Measurements from ENCODE around the gene USP44. TPM values are rescaled to one million over a fixed set of nuclear protein-coding genes. Genes with fewer than 3 reads are reported as not detected.

USP44 gene
- total and polyA plus RNA-seq, 12 donors: 0.69 to 3.0 (median 1.3) TPM

DNA sequence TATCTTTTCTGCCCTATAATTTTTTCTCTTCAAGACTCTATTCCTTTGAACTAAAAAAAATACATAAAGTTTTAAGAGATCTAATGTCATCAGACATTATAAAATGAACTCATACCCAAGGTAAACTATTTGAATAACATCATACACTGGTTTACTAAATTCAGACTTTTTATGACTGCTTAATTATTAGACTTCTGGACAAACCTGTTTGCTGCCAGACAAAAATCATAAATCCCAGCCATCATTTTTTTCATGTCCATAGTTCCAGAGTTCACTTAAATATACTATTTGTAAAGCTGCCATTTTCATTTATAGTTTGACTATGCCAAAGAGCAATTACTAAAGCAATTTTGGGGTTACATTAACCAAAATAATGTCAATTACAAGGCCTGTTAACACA lies 34.0 kb downstream of the USP44 start:
- no peaks in the 10 kb centered on the region for H3K9me3 ChIP-seq (replicated peaks in 1 of 3)
- DNase-seq: no peak
- H3K27ac ChIP-seq: no peak overlapping the region
- intact Hi-C loops (cut with DNase I): no loop called here
- no peaks in the 10 kb centered on the region for H3K27me3 ChIP-seq
- peaks cover 0 to 20% of the 10 kb centered on the region in 2 donors for H3K36me3 ChIP-seq (replicated peaks in 1 of 2)
- TF ChIP-seq POLR2A (IDR thresholded peaks at IDR 0.05): no peak
- H3K4me1 ChIP-seq (replicated peaks in 1 of 2): peaks cover 0 to 6% of the 10 kb centered on the region in 2 donors
- H3K4me3 ChIP-seq: no peak overlapping the region

- peaks cover 0 to 6% of the 10 kb centered on the region in 2 donors for H3K4me1 ChIP-seq (replicated peaks in 1 of 2)
- no peak for DNase-seq
- H3K27ac ChIP-seq: peak overlapping the region in 1 of 5 donors; percentile 36
- no peaks in the 10 kb centered on the region for H3K9me3 ChIP-seq (replicated peaks in 1 of 3)
- intact Hi-C loops (cut with DNase I): no loop called here
- TF ChIP-seq, protein P1, sequence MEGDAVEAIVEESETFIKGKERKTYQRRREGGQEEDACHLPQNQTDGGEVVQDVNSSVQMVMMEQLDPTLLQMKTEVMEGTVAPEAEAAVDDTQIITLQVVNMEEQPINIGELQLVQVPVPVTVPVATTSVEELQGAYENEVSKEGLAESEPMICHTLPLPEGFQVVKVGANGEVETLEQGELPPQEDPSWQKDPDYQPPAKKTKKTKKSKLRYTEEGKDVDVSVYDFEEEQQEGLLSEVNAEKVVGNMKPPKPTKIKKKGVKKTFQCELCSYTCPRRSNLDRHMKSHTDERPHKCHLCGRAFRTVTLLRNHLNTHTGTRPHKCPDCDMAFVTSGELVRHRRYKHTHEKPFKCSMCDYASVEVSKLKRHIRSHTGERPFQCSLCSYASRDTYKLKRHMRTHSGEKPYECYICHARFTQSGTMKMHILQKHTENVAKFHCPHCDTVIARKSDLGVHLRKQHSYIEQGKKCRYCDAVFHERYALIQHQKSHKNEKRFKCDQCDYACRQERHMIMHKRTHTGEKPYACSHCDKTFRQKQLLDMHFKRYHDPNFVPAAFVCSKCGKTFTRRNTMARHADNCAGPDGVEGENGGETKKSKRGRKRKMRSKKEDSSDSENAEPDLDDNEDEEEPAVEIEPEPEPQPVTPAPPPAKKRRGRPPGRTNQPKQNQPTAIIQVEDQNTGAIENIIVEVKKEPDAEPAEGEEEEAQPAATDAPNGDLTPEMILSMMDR (IDR thresholded peaks at IDR 0.05): no peak
- no peak for TF ChIP-seq POLR2A (IDR thresholded peaks at IDR 0.05)
- peaks cover 0 to 25% of the 10 kb centered on the region in 2 donors for H3K36me3 ChIP-seq (replicated peaks in 1 of 2)
- H3K4me3 ChIP-seq: no peak overlapping the region
- no peaks in the 10 kb centered on the region for H3K27me3 ChIP-seq
Measured at GRCh38 chr12:95516757-95517156, 34.5 kb downstream of the USP44 start.

GRCh38 chr12:95515197-95515596 lies 36.1 kb downstream of the USP44 start:
- no peak for TF ChIP-seq POLR2A (IDR thresholded peaks at IDR 0.05)
- DNase-seq: no peak
- Histone ChIP-seq H3K27ac (no peak overlapping the region), H3K4me1 (replicated peaks in 1 of 2) (peaks cover 0 to 6% of the 10 kb centered on the region in 2 donors), H3K4me3 (no peak overlapping the region), H3K27me3 (no peaks in the 10 kb centered on the region), H3K9me3 (replicated peaks in 1 of 3) (no peaks in the 10 kb centered on the region), H3K36me3 (replicated peaks in 1 of 2) (peaks cover 0 to 34% of the 10 kb centered on the region in 2 donors)
- intact Hi-C loops (cut with DNase I): no loop called here
- WGBS, 4 donors: 94 to 97% (median 96%) methylated on average over 3 of the region's 3 CpGs

GRCh38 chr12:95513599-95513998 lies 37.7 kb downstream of the USP44 start:
- H3K4me3 ChIP-seq: no peak overlapping the region
- no peak overlapping the region for H3K27ac ChIP-seq
- WGBS, 4 donors: 97 to 99% (median 98%) methylated on average over 5 of the region's 5 CpGs
- H3K27me3 ChIP-seq: no peaks in the 10 kb centered on the region
- peaks cover 0 to 34% of the 10 kb centered on the region in 2 donors for H3K36me3 ChIP-seq (replicated peaks in 1 of 2)
- DNase-seq: no peak
- peaks cover 13 to 14% of the 10 kb centered on the region in 2 donors for H3K4me1 ChIP-seq (replicated peaks in 1 of 2)
- TF ChIP-seq POLR2A (IDR thresholded peaks at IDR 0.05): no peak
- TF ChIP-seq, protein P1 (IDR thresholded peaks at IDR 0.05): no peak
- no peaks in the 10 kb centered on the region for H3K9me3 ChIP-seq (replicated peaks in 1 of 3)
- intact Hi-C loops (cut with DNase I): no loop called here

DNA sequence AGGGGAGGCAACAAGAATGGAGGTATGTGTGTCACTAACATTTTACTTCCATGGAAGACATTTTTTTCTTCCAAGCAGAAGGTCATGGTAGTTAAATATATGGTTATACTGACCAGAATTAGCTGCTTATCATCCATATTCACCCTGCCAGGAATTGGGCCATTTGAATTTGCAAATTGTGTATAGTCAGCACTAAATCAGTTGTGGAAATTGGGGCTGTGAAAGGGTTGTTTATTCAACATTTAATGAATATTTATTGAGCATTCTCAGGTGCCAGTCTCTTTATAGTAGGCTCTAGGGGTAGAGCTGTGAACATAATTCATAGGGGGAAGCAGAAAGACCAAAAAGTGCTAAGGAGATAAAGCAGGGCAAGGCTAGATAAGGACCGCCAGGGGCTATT lies 39.3 kb downstream of the USP44 start:
- Histone ChIP-seq H3K4me3 (no peak overlapping the region), H3K27me3 (no peaks in the 10 kb centered on the region), H3K27ac (no peak overlapping the region), H3K36me3 (replicated peaks in 1 of 2) (peaks cover 0 to 39% of the 10 kb centered on the region in 2 donors), H3K9me3 (replicated peaks in 1 of 3) (no peaks in the 10 kb centered on the region), H3K4me1 (replicated peaks in 1 of 2) (peaks cover 14 to 17% of the 10 kb centered on the region in 2 donors)
- WGBS, 4 donors: 50 to 95% (median 85%) methylated on average over 1 of the region's 1 CpG
- no peak for TF ChIP-seq POLR2A (IDR thresholded peaks at IDR 0.05)
- TF ChIP-seq, protein P1 (IDR thresholded peaks at IDR 0.05): no peak
- no peak for DNase-seq
- intact Hi-C loops (cut with DNase I): no loop called here

Measured in adrenal gland (tissue), 12 donors.